A673 (cell line): Measurements from ENCODE around the gene GPR152.

Source experiments
- CTCF ChIP-seq: fragments of 300-800, 200-600 bp; sonication (generic); conservative IDR thresholded peaks from 2 replicates; pipeline ENCODE4 v1.5.1; 2017; ENCODE audit warnings: low read depth, mild to moderate bottlenecking, antibody characterized with exemption, low read length, moderate library complexity, mixed read lengths
- EZH2 ChIP-seq: fragments of 200-600 bp; sonication (generic); IDR thresholded peaks from 2 replicates; pipeline ENCODE4 v1.6.1; 2017; ENCODE audit warnings: borderline replicate concordance, low read depth, mild to moderate bottlenecking, mixed read lengths, antibody characterized with exemption, low read length; ENCODE audit not compliant: poor library complexity, severe bottlenecking

GRCh38 chr11:67407688-67408163 is 44.8 kb downstream of the GPR152 start:
- TF ChIP-seq CTCF (no peak), EZH2 (no peak)
